Measurements from ENCODE around the gene OTUD3.

- TF ChIP-seq CTCF (IDR thresholded peaks at IDR 0.05): no peak
- no peak for TF ChIP-seq POLR2A (IDR thresholded peaks at IDR 0.05)
Measured at GRCh38 chr1:19878637-19878985, 3.6 kb upstream of the OTUD3 start.

Data from tibial nerve (tissue), 3 donors.